ENCODE results near the gene CDCA8. TPM values are rescaled to one million over a fixed set of nuclear protein-coding genes. Genes with fewer than 3 reads are reported as not detected.
"Not testable (repeated sequence)": the region's sequence is repeated elsewhere in the genome, so short reads cannot be mapped to it uniquely, and the experiment has no call there.

CDCA8 gene
- total RNA-seq, 1 donor from 2014 or later, result 3.3 TPM

DNA sequence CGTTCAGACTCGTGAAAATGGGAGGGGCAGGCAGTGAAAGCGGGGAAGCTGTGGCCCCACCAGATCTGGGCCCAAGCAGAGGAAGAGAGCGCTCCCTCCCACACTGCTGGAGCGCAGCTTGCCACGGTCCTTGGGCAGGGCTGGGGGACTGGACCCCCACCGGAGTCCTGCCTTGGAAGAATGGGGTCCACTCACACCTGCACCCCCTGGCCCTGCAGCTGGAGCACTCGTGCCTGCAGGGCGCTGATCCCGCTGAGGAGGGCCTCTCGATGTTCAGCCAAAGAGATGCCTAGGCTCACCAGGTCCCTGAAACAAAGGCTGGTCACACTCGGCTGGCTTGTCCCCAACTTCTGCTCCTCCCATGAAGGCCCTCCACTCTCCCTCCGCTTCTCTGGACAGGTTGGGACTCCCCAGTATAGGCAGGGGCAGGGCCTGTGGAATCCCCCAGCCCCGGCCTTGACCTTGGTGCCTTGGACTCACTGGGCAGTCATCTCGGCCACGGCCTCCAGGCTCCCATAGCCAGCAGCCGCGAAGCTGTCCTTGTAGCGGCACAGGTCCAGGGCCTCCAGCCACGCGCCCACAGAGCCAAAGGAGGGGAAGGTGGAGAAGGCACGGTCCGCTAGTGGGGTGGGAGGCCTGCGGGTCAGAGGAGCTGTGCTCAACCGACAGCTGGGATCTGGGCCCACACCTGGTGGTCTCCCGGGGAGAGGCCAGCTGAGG lies 26.0 kb downstream of the CDCA8 start:
- DNase-seq, result no peak

DNA sequence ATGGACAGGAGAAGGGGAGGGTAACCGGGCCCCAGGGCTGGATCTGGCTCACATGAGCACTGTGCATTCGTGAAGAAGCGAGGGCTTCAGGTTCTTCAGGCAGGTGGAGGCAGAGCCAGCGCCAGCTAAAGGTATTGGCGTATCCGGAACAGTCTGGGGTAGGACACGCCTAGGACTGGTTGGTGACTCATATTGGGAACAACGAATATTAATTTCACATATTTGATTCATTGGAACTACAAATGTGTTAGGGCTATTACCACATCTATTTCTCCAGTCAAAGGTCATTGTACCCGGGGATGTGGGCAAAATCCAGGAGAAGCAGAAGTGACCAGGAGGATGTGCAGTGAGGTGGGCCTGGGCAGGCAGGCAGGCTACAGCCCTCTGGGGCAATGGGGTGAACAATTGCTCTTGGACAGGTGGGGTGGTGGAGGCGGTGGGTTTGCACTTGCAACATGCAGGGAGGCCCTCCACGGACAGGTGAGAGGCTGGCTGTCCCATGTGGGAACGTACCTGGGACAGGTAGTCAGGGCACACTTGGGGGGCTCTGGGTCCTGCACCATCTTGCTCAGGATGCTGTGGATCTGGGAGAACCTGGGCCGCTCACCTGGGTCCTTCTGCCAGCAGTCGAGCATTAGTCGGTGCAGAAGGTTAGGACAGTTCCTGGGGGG lies 26.7 kb downstream of the CDCA8 start:
- no peak for DNase-seq

DNA sequence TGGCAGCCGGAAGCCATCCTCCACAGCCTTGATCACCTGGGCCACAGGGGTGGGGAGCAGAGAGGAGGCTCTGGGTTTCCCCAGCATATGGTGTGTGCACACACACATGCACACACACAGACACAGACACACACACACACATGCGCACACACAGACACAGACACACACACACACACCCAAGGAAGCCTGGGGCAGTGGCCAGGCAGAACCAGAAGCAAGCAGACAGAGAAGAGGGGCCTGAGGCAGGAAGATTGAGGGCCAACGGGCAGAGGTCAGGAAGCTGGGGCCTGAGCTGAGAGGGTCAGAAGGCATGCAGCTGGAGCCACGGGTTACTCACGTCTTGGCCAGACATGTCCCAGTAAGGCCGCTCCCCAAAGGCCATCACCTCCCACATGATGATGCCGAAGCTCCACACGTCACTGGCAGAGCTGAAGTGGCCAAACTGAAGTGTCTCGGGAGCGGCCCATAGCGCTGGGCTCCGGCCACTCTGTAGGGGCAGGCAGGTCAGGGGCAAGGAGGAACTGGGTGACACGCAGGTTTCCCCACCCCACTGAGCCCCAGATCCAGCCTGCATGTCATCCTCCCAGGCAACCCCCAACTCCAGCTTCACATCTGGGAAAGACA lies 27.4 kb downstream of the CDCA8 start:
- DNase-seq, result no peak

DNA sequence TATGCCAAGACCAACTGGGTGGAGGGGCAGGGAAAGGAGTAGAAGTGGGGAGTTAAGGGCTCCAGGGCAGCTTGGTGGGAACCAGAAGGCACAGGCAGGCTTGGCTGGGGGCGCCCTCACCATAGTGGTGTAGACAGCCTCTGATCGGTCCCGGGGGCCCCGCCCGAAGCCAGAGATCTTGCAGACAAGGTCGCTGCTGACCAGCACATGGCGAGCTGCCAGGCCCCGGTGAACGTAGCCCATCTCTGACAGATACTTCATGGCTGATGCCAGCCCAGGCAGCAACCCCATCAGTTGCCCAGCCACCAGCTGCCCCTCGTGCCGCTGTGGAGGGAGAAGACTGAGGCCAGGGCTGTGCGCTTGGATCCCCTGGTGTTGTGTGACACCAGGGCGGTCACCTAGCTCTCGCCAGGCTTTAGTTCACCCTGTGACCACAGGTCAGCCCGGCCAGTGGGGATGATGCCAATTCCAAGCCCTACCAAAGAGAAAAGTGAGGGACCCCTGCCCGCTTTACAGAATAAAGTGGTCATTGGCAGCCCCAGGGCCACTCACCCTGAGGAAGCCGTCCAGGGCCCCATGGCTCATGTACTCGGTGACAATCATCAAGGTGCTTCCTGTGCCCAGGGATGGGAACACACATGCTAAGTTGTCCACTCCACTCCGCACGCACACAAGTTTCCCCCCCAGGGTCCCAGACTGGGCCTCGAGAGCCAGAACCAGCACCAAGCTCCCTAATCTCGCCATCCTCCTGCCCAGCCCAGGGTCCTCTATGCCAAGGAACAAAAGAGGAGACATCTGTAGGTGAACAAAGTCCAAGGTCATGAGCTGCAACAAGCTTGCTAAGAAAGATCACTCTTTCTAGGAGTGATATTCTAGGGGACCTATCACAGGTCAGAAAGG lies 28.2 kb downstream of the CDCA8 start:
- no peak for DNase-seq

DNA sequence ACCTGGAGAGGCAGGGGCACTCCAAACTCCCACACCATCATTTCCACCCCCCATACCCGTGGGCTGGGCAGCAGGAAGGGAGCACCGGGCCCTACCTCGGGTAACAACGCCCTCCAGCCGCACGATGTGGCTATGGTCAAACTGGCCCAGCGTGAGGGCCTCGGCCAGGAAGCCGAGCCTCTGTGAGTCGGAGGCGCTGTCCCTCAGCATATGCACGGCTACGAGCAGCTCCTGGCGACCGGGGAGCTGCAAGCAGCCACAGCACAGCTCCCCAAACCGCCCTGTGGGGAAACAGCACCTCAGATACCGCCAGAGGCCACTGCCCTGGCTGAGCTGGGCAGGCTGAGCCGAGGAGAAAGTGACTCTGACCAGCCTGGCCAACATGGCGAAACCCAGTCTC lies 29.2 kb downstream of the CDCA8 start:
- DNase-seq, result no peak

DNA sequence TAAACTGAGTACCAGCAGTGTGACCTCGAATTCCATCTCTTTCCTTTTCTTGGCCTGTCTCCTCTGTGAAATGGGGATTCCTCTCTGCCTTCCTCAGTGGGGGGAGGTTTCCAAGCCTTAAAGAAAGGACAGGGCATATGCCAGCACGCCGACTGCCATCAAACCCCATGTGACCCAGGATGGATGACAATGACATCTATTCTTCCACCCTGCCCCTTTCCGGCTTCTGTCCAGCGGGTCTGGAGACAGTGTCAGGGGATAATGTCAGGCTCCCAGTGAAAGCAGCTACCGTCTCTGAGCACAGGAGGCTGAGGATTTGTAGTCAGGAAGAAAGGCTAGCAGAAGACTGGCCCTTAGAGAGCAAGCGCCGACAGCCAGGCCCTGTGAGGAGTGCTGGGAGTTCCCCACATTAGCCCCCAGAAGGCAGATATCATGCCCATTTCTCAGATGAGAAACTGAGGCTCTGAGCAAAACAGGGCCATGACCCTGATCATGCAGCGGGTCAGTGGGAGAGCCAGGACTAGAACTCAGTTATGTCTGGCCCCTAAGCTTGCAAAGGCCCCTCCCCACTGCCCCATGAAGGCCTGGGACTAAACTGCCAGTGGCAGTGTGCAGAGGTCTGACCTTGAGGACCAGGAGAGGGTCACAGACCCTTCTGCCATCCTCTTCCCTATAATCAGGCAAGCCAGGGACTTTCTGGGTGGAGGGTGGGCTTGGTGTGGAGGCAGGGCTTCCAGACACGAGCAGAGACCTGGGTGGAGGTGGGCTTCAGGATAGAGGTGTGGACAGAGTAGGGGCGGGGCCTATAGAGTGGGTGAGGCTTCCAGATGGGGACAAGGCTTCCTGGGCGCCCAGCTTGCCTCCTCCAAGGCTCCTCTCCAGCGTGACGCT lies 30.1 kb downstream of the CDCA8 start:
- DNase-seq, result no peak

DNA sequence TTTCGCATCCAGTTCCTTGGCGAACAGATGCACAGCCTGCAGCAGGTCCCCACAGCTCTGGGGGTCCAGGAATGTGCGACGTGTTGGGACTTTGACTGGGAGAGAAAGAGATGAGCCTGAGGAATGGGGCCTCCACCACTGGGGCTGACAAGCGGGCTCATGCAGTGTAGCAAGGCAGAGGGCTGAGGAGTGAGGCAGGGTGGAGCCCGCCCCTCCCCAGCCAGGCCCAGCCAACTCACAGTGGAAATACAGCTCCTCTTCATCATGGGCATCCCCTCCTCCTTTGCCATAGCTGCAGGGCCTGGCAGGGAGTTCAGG lies 30.7 kb downstream of the CDCA8 start:
- no peak for DNase-seq

DNA sequence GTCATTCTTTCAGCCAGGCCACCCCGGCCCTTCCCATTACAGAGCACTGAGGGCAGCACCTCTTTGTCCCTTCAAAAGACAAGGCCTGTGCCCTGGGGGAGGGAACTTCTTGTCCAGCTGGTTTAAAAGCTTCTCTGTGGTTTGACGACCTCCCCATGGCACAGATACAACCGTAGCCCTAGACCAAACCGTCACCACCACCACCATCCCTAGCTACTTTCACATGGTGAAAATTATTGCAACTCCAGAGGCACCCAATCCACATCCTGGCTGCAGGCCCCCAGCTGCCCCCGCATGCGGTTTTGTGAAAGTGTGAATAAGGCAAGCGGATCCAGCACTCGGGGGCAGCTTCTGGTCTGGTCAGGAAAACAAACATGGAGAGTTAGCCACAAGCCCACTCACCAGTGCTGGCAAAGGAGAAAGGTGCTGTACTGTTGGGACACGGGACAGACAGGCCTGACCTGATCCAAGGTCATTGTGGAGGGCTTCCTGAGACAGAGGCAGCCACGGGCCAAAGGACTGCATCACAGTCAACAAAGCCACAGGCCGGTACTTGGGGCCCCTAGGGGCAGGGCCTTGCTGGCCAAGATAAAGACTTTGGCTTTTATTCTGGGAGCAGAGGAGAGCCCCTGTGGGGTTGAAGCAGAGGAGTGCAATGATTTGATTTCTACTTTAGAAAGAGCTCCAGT lies 31.2 kb downstream of the CDCA8 start:
- no peak for DNase-seq

DNA sequence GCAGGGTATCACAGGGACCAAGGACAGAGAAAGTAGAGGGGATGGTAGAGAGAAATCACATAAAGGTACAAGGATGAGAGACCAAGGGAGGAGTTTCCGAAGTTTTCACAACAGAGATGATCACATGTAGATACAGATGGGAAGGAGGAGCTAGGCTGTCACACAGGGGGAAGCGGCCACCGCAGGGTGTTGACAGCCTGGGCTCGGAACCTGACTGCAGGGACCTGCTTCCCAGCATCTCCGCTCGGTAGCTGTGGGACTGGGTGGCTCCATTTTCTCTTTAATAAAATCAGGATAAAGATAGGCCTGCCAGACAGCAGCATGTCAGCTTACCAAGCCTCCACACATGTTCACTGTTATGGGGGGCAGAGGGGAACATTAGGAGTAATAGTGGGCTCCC lies 32.3 kb downstream of the CDCA8 start:
- DNase-seq, result no peak

DNA sequence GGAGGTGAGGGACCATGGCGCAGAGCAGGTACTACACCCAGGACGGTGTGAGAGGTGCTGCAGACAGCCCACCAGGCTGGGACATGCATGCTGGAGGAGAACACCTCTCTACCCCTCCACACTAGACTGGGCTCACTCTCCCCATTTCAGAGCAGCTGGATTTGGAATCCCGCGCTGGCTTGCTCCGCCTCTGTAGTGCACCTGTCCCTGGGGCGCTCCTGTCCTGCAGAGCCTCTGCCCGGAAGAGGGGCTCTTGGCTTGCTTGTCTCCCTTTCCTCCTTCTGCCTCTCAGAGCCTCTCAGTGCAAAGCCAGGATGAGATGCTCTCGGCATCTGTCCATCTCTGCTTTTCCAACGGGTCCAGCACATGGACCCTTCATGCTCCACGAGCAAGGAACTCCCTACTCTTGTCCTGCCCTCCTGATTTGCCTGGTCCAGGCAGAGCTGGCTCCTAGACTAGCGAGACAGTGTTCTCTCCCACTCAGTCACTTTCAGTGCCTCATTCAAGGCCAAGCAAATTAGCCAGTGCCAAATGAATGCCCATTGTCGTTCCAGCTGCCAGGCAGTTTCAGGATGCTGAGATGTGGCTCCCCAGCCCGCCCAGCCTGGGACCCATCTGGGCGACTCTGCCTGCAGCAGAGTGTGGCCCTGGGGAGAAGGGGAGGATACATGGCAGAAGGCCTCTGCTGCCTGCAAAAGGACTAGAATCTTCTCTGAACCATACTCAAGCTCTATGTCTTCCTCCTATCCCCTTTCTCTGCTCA lies 33.7 kb downstream of the CDCA8 start:
- no peak for DNase-seq

DNA sequence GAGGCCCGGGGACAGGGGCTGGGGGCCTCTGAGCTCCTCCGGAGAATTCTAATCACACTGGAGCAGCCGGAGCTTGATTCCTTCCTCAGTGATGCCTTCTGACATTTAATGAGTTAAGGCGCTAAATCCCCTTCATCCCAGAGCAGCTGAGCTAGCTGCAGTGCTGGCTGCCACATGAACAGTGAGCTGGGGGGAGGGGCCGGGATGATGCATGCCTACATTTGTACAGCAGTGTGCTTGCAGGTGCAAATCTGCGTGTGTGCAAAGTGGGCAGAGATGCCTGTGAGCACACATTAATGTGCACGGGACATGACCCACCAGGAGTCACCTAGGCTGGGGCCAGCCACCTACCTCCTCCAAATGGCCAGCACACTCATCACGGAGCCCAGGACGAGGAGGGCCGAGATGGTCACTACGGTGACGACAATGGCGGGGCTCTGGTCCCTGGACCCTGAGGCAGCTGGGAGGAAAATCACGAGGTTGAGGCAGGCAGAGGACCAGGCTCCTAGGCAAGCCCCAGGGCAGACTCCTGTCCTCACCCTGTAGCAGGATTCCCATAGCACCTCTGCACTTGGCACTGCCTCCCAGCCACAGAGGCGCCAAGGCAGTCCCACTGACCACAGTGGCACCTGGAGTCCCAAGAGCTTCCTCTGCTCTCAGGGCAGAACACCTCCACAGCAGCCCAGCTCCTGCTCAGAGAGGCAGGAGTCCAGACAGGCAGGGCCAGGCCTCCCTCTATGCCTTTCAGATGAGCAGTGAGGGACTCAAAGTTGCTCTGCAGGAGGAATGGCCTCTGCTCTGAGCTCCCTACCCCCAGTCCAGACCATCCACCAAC lies 34.7 kb downstream of the CDCA8 start:
- DNase-seq, result peak; percentile 32

DNA sequence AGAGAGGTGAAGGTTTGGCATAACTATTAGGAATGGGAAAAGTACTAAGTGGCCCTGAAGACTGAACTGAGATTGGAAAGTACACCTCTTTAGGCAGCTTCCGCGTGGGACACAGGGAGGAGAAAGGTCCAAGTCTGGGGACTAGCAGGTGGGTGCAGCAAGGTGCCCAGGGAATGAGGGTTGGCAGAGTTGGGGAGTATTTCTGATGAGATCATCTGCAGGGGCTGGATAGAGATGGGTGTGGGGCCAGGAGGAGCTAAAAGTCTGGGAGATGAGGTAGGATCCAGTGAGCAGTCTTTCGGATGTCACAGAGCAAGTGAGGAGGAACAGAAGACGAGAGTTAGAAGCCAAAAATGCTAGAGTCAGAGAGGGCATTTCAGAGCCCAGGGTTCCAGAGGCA lies 36.1 kb downstream of the CDCA8 start:
- DNase-seq, result no peak

DNA sequence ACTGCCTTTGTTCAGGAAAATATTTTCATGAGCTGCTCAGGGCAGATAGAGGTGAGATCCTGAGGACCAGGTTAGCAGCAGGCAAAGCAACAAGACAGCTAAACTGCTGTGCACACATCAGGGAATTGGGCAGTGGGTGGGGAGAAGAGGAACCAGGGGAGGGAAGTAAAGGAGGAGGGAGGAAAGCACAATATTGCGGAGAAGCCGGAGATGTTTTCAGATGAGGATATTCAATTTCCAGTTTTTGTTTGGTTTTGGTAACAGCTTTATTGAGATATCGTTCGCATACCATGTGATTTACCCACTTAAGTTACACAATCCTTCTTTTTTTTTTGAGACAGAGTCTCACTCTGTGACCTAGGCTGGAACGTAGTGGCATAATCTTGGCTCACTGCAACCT lies 38.1 kb downstream of the CDCA8 start:
- DNase-seq, result no peak

DNA sequence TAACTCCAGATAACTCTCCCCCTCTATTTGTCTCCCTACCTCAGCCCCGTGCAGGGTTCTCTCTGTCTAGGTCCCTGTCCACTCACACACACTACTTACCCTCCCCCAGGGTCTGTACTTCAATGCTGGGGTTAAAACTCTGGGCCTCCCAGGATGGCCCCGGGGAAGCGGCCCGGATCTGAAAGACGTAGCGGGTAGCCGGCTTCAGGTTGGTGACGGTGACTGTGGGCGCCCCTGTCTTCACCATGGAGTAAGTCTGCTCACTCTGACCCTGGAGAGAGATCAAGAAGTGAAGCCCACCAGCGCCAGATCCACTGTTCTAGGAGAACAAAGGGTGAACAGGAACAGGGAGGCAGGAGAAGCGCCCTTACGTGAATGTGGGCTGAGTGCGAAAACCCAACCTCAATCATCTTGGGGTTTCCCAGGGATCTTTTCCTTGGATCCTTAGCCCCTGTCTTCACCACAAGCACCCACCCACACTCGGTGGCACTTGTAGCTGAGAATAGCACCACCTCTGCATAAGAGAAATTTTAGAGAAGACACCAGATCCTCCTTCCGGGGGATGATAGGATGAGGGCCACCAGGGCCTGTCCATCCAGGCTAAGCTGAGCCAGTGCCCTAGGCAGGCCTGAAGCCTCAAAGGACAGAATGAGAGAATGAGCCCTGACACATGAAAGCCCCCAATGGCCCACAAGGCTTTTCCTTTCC lies 39.1 kb downstream of the CDCA8 start:
- DNase-seq, result no peak

DNA sequence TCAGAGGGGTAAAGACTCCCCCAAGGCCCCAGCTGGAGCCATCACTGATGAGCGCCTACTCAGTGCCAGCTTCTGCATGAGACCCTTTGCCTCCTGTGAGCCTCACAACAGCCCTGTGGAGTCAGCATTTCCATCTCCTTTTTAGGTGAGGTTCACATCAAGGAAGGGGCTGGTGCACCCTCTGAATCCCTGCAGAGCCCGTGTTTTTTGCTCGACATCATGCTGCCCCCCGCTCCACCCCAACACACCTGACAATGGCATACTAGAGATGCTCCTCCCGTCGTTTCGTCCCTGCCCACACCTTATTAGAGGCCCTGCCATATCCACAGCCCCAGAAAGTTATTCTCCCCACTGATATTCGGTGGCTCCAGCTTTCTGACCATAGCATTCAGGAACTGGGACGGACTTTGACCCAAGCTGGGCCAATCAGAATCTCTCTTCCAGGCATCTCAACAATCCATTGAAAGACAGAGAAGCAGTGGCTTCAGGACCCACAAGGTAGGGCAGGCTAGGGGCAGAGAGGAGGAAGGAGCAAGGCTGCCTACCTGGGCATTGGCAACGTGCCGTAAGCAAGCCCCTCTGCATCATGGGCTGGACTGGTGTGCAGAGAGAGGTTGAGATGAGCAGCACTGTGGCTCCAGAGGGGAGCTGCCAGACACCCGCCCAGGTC lies 39.9 kb downstream of the CDCA8 start:
- DNase-seq, result no peak

DNA sequence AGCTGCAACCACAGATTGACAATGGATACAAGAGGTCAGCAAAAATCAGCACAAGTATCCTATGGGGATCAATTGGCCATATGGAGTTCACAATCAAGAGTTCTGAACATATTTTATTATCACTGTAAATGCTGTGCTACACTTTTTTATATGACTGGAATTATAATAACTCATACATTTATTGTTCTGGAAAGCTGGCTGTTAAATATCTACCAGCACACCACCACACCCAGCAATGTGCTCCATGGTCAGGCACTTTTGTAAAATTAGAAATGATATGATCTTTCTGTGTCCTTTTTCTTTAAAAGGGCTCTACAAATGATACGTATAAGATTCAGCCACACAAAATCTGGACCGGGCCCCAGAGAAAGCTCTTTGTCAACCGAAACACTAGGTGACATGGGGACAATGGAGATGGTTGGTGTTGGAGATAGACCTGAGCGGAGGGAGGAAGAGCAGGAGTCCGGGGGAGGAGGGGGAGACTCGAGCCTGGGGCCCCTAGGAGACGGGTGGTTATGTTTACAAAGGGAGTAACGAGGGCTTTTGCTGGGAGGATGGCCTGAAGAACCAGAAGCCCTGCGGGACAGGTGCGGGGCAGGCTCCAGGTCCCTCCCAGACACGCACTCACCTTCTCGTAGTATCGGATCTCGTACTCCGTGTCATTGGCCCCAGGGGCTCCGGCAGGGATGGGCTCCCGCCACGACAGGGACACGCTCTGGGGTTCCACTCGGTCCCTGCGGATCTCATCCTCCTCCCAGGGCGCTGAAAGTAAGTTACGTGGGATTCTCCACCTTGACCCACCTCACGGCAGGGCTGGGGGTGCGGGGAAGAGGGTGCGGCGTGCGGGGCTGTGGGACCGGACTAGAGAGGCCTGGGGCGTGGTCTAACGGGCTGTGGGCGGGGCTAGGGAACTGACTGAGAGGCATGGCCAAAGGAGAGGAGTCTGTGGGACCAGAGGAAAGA lies 42.6 kb downstream of the CDCA8 start:
- DNase-seq, result no peak

DNA sequence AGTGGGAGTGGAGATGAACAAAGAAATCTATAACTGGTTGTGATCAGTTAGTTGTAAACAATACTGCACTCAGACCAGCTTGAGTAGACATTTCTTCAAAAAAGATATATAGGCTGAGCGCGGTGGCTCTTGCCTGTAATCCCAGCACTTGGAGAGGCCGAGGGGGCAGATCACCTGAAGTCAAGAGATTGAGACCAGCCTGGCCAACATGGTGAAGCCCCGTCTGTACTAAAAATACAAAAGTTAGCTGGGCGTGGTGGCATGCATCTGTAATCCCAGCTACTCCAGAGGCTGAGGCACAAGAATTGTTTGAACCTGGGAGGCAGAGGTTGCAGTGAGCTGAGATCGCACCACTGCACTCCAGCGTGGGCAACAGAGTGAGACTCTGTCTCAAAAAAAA lies 45.7 kb downstream of the CDCA8 start:
- not testable (repeated sequence) for DNase-seq
